PC-3 (cell line): ENCODE results near the gene THBS2. TPM values are rescaled to one million over a fixed set of nuclear protein-coding genes. Genes with fewer than 3 reads are reported as not detected.

ENCODE experiments used
- ATAC-seq: fragments of 200-7000 bp; cut with Tn5 transposase; 2 replicates; pipeline ENCODE4 v1.9.1; 2020; ENCODE audit warnings: mild to moderate bottlenecking, moderate library complexity
- BruUV-seq: library from RNA; stranded (reverse); fragments of 400-500 nt; replicated peaks from 2 replicates; lab custom pipeline; 2021; lab: Mats Ljungman, UMichigan
- CTCF ChIA-PET: fragments of 300-600 bp; sonication (Branson Sonifier 250); formaldehyde crosslinking; loops from one replicate; lab custom pipeline; 2022; ENCODE audit warnings: antibody characterized with exemption; lab: Charles Lee
- POLR2A ChIA-PET: fragments of 300-600 bp; sonication (Branson Sonifier 250); formaldehyde crosslinking; loops from one replicate; lab custom pipeline; 2022; ENCODE audit warnings: antibody characterized with exemption; ENCODE audit not compliant: unreplicated experiment; lab: Charles Lee
- DNase-seq: peaks from one replicate; pipeline ENCODE4 v3.0.0-alpha.2; 2015
- H2AFZ ChIP-seq: fragments of 300-600 bp; sonication (generic); 2 replicates; pipeline ENCODE4 v1.6.0; 2016; ENCODE audit warnings: antibody characterized with exemption, low read length
- H3F3A ChIP-seq: fragments of 300-600 bp; sonication (generic); one replicate; pipeline ENCODE4 v1.6.0; 2017; ENCODE audit warnings: antibody characterized with exemption, low read length, control low read depth, mild to moderate bottlenecking; ENCODE audit not compliant: unreplicated experiment
- H3K27ac ChIP-seq: fragments of 300-600 bp; sonication (generic); 2 replicates; pipeline ENCODE4 v1.5.1; 2016; ENCODE audit warnings: mild to moderate bottlenecking, low read length
- H3K27me3 ChIP-seq: fragments of 300-600 bp; sonication (generic); 2 replicates; pipeline ENCODE4 v1.6.1; 2016; ENCODE audit warnings: low read length, mixed read lengths
- H3K36me3 ChIP-seq: fragments of 300-600 bp; sonication (generic); 2 replicates; pipeline ENCODE4 v1.6.1; 2016; ENCODE audit warnings: low read depth, mixed run types, low read length, mixed read lengths
- H3K4me1 ChIP-seq: fragments of 300-600 bp; sonication (generic); 2 replicates; pipeline ENCODE4 v1.5.1; 2016; ENCODE audit warnings: low read length; ENCODE audit not compliant: insufficient read depth
- H3K4me2 ChIP-seq: fragments of 300-600 bp; sonication (generic); 2 replicates; pipeline ENCODE4 v1.6.0; 2016; ENCODE audit warnings: low read length
- H3K4me3 ChIP-seq: fragments of 300-600 bp; sonication (generic); 2 replicates; pipeline ENCODE4 v1.5.1; 2016; ENCODE audit warnings: mild to moderate bottlenecking, low read length, mixed read lengths
- H3K79me2 ChIP-seq: fragments of 300-600 bp; sonication (generic); 2 replicates; pipeline ENCODE4 v1.6.1; 2017; ENCODE audit warnings: low read length, mixed read lengths
- H3K9ac ChIP-seq: fragments of 300-600 bp; sonication (generic); 2 replicates; pipeline ENCODE4 v1.6.0; 2016; ENCODE audit warnings: mild to moderate bottlenecking, low read length
- H3K9me2 ChIP-seq: fragments of 300-600 bp; sonication (generic); replicated peaks from 2 replicates; pipeline ENCODE4 v1.6.1; 2016; ENCODE audit warnings: mixed run types, low read length, mixed read lengths
- H3K9me3 ChIP-seq: fragments of 300-600 bp; sonication (generic); 2 replicates; pipeline ENCODE4 v1.6.1; 2016; ENCODE audit warnings: low read length, mixed read lengths
- H4K20me1 ChIP-seq: fragments of 300-600 bp; sonication (generic); 2 replicates; pipeline ENCODE4 v1.6.1; 2016; ENCODE audit warnings: low read length, mixed read lengths
- EZH2 ChIP-seq: fragments of 300-600 bp; sonication (generic); IDR thresholded peaks from one replicate; pipeline ENCODE4 v1.6.1; 2017; ENCODE audit warnings: antibody characterized with exemption, mild to moderate bottlenecking, low read length; ENCODE audit not compliant: unreplicated experiment
- EZH2phosphoT487 ChIP-seq: fragments of 300-600 bp; sonication (generic); IDR thresholded peaks from 2 replicates; pipeline ENCODE4 v1.6.1; 2018; ENCODE audit warnings: mild to moderate bottlenecking, antibody characterized with exemption, low read length, borderline replicate concordance
- intact Hi-C: fragments of 100-400 bp; cut with micrococcal nuclease; formaldehyde crosslinking; loops from 2 replicates; pipeline ENCODE4 v1.9.0; 2023
- total RNA-seq: library from RNA; depleted of rRNA; stranded (reverse); fragments of >200 nt; gene quantifications from 2 replicates; pipeline ENCODE4 v1.2.3, GENCODE V29; 2014
- TF ChIP-seq, protein P1 (sequence below): fragments of 300-600 bp; sonication (generic); conservative IDR thresholded peaks from 2 replicates; pipeline ENCODE4 v1.5.1; 2017; ENCODE audit warnings: antibody characterized with exemption, low read depth, mild to moderate bottlenecking, low read length

Gene THBS2
- total RNA-seq, 1 experiment from 2014 or later = not detected

DNA sequence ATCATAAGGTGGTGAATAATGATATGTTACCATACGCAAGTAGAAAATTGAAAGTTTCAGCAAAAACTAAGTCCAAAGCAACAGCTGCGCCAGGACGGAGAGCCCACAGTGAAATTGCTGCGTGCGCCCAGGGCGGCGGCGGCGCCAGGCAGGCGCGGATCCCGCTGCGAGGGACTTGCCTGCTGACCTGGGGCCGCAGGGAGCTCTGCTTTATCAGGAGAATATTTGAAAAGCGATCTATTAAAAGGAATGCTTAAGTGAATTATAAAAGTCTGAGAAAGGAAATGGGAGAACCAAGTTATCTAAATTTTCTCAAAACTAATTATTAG lies 85.4 kb downstream of the THBS2 start:
- H3K27me3 ChIP-seq = no peaks in the 10 kb centered on the region
- H3K4me1 ChIP-seq = peaks cover 15% of the 10 kb centered on the region
- CTCF ChIA-PET = no interaction called here
- POLR2A ChIA-PET = no interaction called here
- no peaks in the 10 kb centered on the region for H3K9me3 ChIP-seq
- H3K27ac ChIP-seq = no peak overlapping the region
- no peak overlapping the region for H3K9ac ChIP-seq
- no peaks in the 10 kb centered on the region for H3K36me3 ChIP-seq
- H2AFZ ChIP-seq = no peak overlapping the region
- no peaks in the 10 kb centered on the region for H3K9me2 ChIP-seq
- H3F3A ChIP-seq = no peaks in the 10 kb centered on the region
- no peak overlapping the region for H3K4me2 ChIP-seq
- BruUV-seq = no TSS peak
- intact Hi-C loops = no loop called here
- H4K20me1 ChIP-seq = no peaks in the 10 kb centered on the region
- ATAC-seq (no peak), DNase-seq (no peak)
- H3K4me3 ChIP-seq = no peak overlapping the region
- no peaks in the 10 kb centered on the region for H3K79me2 ChIP-seq
- TF ChIP-seq EZH2phosphoT487 (no peak), EZH2 (no peak)
- TF ChIP-seq, protein P1, sequence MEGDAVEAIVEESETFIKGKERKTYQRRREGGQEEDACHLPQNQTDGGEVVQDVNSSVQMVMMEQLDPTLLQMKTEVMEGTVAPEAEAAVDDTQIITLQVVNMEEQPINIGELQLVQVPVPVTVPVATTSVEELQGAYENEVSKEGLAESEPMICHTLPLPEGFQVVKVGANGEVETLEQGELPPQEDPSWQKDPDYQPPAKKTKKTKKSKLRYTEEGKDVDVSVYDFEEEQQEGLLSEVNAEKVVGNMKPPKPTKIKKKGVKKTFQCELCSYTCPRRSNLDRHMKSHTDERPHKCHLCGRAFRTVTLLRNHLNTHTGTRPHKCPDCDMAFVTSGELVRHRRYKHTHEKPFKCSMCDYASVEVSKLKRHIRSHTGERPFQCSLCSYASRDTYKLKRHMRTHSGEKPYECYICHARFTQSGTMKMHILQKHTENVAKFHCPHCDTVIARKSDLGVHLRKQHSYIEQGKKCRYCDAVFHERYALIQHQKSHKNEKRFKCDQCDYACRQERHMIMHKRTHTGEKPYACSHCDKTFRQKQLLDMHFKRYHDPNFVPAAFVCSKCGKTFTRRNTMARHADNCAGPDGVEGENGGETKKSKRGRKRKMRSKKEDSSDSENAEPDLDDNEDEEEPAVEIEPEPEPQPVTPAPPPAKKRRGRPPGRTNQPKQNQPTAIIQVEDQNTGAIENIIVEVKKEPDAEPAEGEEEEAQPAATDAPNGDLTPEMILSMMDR = no peak

DNA sequence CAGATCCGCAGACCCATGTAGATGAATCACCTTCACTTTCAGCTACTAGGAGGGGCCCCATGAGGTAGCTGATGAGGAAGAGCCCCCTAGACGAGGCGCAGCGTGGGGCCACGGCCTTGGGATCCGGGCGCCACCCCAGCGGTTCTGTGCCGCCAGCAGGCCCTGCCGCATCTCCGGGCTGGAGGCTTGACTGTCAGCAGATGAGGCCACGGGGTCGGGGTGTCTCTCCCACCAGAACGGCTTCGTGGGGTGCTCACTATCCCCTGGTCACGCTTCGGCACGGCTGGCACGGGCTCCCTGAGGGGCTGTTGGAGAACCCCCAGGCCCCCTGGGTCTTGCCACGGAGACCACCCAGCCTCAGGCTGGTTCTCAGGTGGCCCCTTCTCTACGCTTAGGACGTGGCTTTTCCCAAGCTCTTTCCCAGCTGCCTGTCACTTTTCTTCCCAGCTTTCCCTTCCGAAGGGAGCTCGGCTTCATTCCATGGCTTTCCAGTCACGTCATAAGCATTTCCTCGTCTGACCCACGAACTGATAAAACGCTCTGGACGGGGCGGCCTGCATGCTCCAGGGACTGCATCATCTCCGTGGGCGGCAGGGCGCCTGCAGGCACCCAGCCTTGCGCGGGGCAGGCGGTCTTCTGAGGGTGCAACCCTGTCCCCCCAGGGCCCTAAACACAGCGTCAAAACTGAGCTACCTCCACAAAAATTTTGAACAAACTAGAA lies 85.9 kb downstream of the THBS2 start:
- no peak overlapping the region for H3K27ac ChIP-seq
- no peaks in the 10 kb centered on the region for H3K9me3 ChIP-seq
- no peaks in the 10 kb centered on the region for H3K79me2 ChIP-seq
- no peaks in the 10 kb centered on the region for H4K20me1 ChIP-seq
- H3K9ac ChIP-seq = no peak overlapping the region
- ChIA-PET POLR2A (no interaction called here), CTCF (no interaction called here)
- H3K4me3 ChIP-seq = no peak overlapping the region
- H2AFZ ChIP-seq = no peak overlapping the region
- DNase-seq = no peak
- no peak for TF ChIP-seq EZH2phosphoT487
- TF ChIP-seq, protein P1 = no peak
- TF ChIP-seq EZH2 = no peak
- no TSS peak for BruUV-seq
- intact Hi-C loops = no loop called here
- no peaks in the 10 kb centered on the region for H3K27me3 ChIP-seq
- no peak overlapping the region for H3K4me2 ChIP-seq
- no peak for ATAC-seq
- H3K9me2 ChIP-seq = no peaks in the 10 kb centered on the region
- H3F3A ChIP-seq = no peaks in the 10 kb centered on the region
- H3K36me3 ChIP-seq = no peaks in the 10 kb centered on the region
- H3K4me1 ChIP-seq = peaks cover 12% of the 10 kb centered on the region

DNA sequence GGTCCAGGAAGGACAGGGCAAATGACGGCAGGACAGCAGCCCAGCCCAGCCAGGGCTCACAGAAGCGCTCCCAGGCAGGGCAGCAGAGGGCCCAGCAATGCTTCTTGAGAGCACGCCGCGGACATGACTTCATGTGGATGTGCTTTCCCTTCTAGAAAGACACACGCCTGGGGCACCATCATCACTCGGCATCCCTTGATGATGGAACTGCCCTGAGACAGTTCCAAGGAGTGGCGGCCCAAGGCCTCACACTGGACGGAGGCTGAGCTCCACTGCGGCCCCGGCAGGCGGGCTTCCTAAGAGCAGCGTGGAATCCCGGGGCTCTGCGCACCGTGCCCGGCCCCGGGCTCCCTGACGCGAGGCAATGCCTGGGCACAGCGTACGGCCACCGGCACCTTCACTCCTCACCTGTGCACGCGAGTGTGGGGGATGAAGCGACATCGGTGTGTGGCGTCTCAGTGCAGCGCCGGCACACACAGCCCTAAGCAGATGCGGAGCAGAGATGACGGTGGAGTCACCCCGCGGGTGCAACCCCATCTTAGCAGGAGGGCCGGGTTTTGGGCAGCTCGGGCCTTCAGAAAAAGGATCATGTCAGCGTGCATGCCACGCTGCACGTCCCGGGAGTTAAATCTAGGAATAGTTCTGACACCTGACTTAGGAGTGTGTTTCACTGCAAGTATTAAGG lies 86.6 kb downstream of the THBS2 start:
- H3K4me2 ChIP-seq = no peak overlapping the region

More for the DNA sequence above, 86.6 kb downstream of the THBS2 start:
- intact Hi-C loops = no loop called here
- H4K20me1 ChIP-seq = no peaks in the 10 kb centered on the region
- H3K36me3 ChIP-seq = no peaks in the 10 kb centered on the region
- no peaks in the 10 kb centered on the region for H3K9me2 ChIP-seq
- H3K9me3 ChIP-seq = no peaks in the 10 kb centered on the region
- H3K27me3 ChIP-seq = no peaks in the 10 kb centered on the region
- H3K9ac ChIP-seq = no peak overlapping the region
- DNase-seq = no peak
- no peaks in the 10 kb centered on the region for H3F3A ChIP-seq
- POLR2A ChIA-PET = no interaction called here
- H3K4me3 ChIP-seq = no peak overlapping the region
- H3K79me2 ChIP-seq = no peaks in the 10 kb centered on the region
- H2AFZ ChIP-seq = no peak overlapping the region
- BruUV-seq = no TSS peak
- CTCF ChIA-PET = no interaction called here
- ATAC-seq = no peak
- peaks cover 12% of the 10 kb centered on the region for H3K4me1 ChIP-seq
- no peak overlapping the region for H3K27ac ChIP-seq
- TF ChIP-seq EZH2 (no peak), EZH2phosphoT487 (no peak)
- TF ChIP-seq, protein P1 = no peak
